HEK293 (cell line): Measurements from ENCODE around the gene ZNF438.

Experiments used
- CTCF ChIA-PET: fragments of 350-600 bp; formaldehyde crosslinking; extraction: SDS; loops from one replicate; lab custom pipeline; 2021; ENCODE audit warnings: antibody characterized with exemption; lab: Yijun Ruan, JAX
- POLR2A ChIA-PET: fragments of 300-600 bp; formaldehyde crosslinking; extraction: SDS; loops from one replicate; lab custom pipeline; 2020; ENCODE audit warnings: antibody characterized with exemption, inconsistent platforms; lab: Yijun Ruan, JAX
- H3K27ac ChIP-seq: fragments of 200-500 bp; sonication (Bioruptor generic); 2 replicates; pipeline ENCODE4 v1.5.1; 2014; ENCODE audit warnings: low read depth, low read length, control low read depth, inconsistent platforms; ENCODE audit errors: extremely low read depth
- H3K36me3 ChIP-seq, 2 experiments: fragments of 200-500 bp in 1 of 2; sonication (Bioruptor generic) in 1 of 2; 1 replicate in 1 of 2; 2 replicates in 1 of 2; pipeline ENCODE4 v1.5.1; 2014 to 2017; ENCODE audit warnings: inconsistent platforms in 2 of 2, low read length in 2 of 2; ENCODE audit not compliant: control insufficient read depth in 2 of 2, insufficient read depth in 1 of 2
- H3K4me1 ChIP-seq: fragments of 200-500 bp; sonication (Bioruptor generic); 2 replicates; pipeline ENCODE4 v1.5.1; 2014; ENCODE audit warnings: mild to moderate bottlenecking, low read length, inconsistent platforms; ENCODE audit not compliant: control insufficient read depth, insufficient read depth
- H3K4me3 ChIP-seq: 2 replicates; pipeline ENCODE4 v1.5.1; 2011; ENCODE audit warnings: low read depth, mild to moderate bottlenecking, control low read depth, low read length, moderate library complexity
- H3K9me3 ChIP-seq: fragments of 200-500 bp; sonication (Bioruptor generic); 2 replicates; pipeline ENCODE4 v1.5.1; 2014; ENCODE audit warnings: low read depth, low read length, inconsistent platforms; ENCODE audit not compliant: control insufficient read depth, insufficient read depth
- AEBP2 ChIP-seq: fragments of 450-650 bp; formaldehyde crosslinking; IDR thresholded peaks from 2 replicates; pipeline ENCODE4 v1.5.1; 2016; ENCODE audit warnings: missing biosample characterization, missing genetic modification characterization, borderline replicate concordance
- SALL2 ChIP-seq: fragments of 450-650 bp; formaldehyde crosslinking; IDR thresholded peaks from 2 replicates; pipeline ENCODE4 v1.5.0; 2017; ENCODE audit warnings: missing biosample characterization, mild to moderate bottlenecking, missing genetic modification characterization, borderline replicate concordance
- ZBTB7A ChIP-seq: fragments of 450-650 bp; formaldehyde crosslinking; IDR thresholded peaks from 2 replicates; pipeline ENCODE4 v1.5.1; 2016; ENCODE audit warnings: low read depth, missing biosample characterization, missing genetic modification characterization
- ZNF10 ChIP-seq: fragments of 450-650 bp; formaldehyde crosslinking; IDR thresholded peaks from 2 replicates; pipeline ENCODE4 v1.5.1; 2017; ENCODE audit warnings: missing biosample characterization, missing genetic modification characterization
- ZNF169 ChIP-seq: fragments of 450-650 bp; formaldehyde crosslinking; IDR thresholded peaks from 2 replicates; pipeline ENCODE4 v1.5.1; 2016; ENCODE audit warnings: missing biosample characterization, missing genetic modification characterization
- ZNF223 ChIP-seq: fragments of 450-650 bp; formaldehyde crosslinking; IDR thresholded peaks from 2 replicates; pipeline ENCODE4 v1.5.1; 2016; ENCODE audit warnings: missing biosample characterization, missing genetic modification characterization
- ZNF302 ChIP-seq: fragments of 450-650 bp; formaldehyde crosslinking; IDR thresholded peaks from 2 replicates; pipeline ENCODE4 v1.5.1; 2016; ENCODE audit warnings: missing biosample characterization, missing genetic modification characterization, low read depth
- ZNF341 ChIP-seq: fragments of 450-650 bp; formaldehyde crosslinking; IDR thresholded peaks from 2 replicates; pipeline ENCODE4; 2016; ENCODE audit warnings: low read depth, missing biosample characterization, missing genetic modification characterization
- ZNF350 ChIP-seq: fragments of 450-650 bp; formaldehyde crosslinking; IDR thresholded peaks from 2 replicates; pipeline ENCODE4 v1.5.0; 2017; ENCODE audit warnings: missing biosample characterization, mild to moderate bottlenecking, missing genetic modification characterization
- ZNF394 ChIP-seq: fragments of 450-650 bp; formaldehyde crosslinking; IDR thresholded peaks from 2 replicates; pipeline ENCODE4 v1.5.1; 2016; ENCODE audit warnings: missing biosample characterization, missing genetic modification characterization, mild to moderate bottlenecking, moderate library complexity, borderline replicate concordance
- ZNF426 ChIP-seq: fragments of 450-650 bp; formaldehyde crosslinking; IDR thresholded peaks from 2 replicates; pipeline ENCODE4 v1.5.1; 2017; ENCODE audit warnings: missing biosample characterization, missing genetic modification characterization, mild to moderate bottlenecking, inconsistent platforms, moderate library complexity
- ZNF548 ChIP-seq: fragments of 450-650 bp; formaldehyde crosslinking; IDR thresholded peaks from 2 replicates; pipeline ENCODE4 v1.5.1; 2016; ENCODE audit warnings: missing biosample characterization, missing genetic modification characterization
- ZNF621 ChIP-seq: fragments of 450-650 bp; formaldehyde crosslinking; IDR thresholded peaks from 2 replicates; pipeline ENCODE4 v1.5.1; 2017; ENCODE audit warnings: missing biosample characterization, missing genetic modification characterization
- ZNF670 ChIP-seq: fragments of 450-650 bp; formaldehyde crosslinking; IDR thresholded peaks from 2 replicates; pipeline ENCODE4 v1.5.1; 2016; ENCODE audit warnings: missing biosample characterization, missing genetic modification characterization, low read depth
- ZNF677 ChIP-seq: fragments of 450-650 bp; IDR thresholded peaks from 2 replicates; pipeline ENCODE4 v1.5.0; 2018; ENCODE audit warnings: missing biosample characterization, mild to moderate bottlenecking, missing genetic modification characterization, moderate library complexity
- ZNF701 ChIP-seq: fragments of 450-650 bp; formaldehyde crosslinking; IDR thresholded peaks from 2 replicates; pipeline ENCODE4 v1.5.1; 2016; ENCODE audit warnings: missing biosample characterization, missing genetic modification characterization
- ZSCAN23 ChIP-seq: fragments of 450-650 bp; formaldehyde crosslinking; IDR thresholded peaks from 2 replicates; pipeline ENCODE4 v1.5.1; 2016; ENCODE audit warnings: missing biosample characterization, missing genetic modification characterization
- ZSCAN4 ChIP-seq: fragments of 450-650 bp; formaldehyde crosslinking; IDR thresholded peaks from 2 replicates; pipeline ENCODE4 v1.5.1; 2017; ENCODE audit warnings: missing biosample characterization, missing genetic modification characterization
- TF ChIP-seq, protein P1 (sequence below): fragments of 450-650 bp; formaldehyde crosslinking; IDR thresholded peaks from 2 replicates; pipeline ENCODE4 v1.5.1; 2016; ENCODE audit warnings: missing biosample characterization, missing genetic modification characterization

ZNF438 gene

DNA sequence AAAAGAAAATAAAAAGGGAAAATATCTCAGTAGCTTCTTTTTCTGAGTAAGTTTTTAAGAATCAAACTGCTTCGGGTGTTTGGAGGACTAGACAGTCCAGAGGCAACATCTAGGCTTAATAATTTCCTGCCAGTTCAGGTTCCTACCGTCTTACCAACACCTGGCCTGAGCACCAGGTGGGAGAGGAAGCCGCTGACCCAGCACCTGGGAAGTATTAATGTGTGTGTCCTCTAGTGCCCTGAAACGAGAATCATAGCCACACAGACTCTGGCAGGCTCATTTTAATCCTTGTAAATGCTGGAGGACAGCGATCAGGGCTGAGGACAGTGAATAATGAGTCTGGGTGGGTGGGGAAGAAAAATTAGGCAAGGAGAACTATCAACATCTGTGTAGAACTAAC, 137.4 kb downstream of the ZNF438 start:
- H3K36me3 ChIP-seq, result no peaks in the 10 kb centered on the region
- H3K4me3 ChIP-seq, result no peak overlapping the region
- H3K4me1 ChIP-seq, result no peaks in the 10 kb centered on the region
- CTCF ChIA-PET, result interaction anchor here (0.5 kb wide), 1 partner anchor 87 kb away, joined by 4 read pairs; no protein-coding TSS in a partner anchor
- H3K27ac ChIP-seq, result no peak overlapping the region
- TF ChIP-seq ZBTB7A (tag by site-specific recombination), result no peak
- POLR2A ChIA-PET, result no interaction called here
- no peaks in the 10 kb centered on the region for H3K9me3 ChIP-seq

DNA sequence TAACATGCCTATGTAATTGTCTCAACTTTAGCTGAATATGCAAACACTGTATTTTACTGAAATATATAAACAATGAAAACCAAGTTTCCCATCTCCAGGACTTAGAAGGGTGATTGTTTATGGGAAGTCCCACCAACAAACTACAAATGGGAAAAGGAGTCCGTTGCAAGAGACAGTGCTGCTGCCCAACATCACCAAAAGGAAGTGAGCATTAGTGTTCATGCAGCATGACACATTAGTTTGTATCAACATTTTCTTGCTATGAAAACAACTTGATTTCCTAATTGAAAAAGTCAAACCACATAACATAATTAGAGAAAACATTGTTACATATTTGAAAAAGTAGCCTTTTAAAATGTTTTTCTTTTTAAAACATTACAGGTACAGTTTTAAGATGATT, 138.5 kb downstream of the ZNF438 start:
- ChIA-PET CTCF (no interaction called here), POLR2A (no interaction called here)
- H3K4me3 ChIP-seq, result no peak overlapping the region
- no peak overlapping the region for H3K27ac ChIP-seq
- TF ChIP-seq ZSCAN23 (tag by site-specific recombination) (no peak), ZNF169 (tag by site-specific recombination) (no peak), AEBP2 (no peak), ZSCAN4 (tag by site-specific recombination) (no peak), ZNF548 (tag by site-specific recombination) (no peak)
- TF ChIP-seq, protein P1, sequence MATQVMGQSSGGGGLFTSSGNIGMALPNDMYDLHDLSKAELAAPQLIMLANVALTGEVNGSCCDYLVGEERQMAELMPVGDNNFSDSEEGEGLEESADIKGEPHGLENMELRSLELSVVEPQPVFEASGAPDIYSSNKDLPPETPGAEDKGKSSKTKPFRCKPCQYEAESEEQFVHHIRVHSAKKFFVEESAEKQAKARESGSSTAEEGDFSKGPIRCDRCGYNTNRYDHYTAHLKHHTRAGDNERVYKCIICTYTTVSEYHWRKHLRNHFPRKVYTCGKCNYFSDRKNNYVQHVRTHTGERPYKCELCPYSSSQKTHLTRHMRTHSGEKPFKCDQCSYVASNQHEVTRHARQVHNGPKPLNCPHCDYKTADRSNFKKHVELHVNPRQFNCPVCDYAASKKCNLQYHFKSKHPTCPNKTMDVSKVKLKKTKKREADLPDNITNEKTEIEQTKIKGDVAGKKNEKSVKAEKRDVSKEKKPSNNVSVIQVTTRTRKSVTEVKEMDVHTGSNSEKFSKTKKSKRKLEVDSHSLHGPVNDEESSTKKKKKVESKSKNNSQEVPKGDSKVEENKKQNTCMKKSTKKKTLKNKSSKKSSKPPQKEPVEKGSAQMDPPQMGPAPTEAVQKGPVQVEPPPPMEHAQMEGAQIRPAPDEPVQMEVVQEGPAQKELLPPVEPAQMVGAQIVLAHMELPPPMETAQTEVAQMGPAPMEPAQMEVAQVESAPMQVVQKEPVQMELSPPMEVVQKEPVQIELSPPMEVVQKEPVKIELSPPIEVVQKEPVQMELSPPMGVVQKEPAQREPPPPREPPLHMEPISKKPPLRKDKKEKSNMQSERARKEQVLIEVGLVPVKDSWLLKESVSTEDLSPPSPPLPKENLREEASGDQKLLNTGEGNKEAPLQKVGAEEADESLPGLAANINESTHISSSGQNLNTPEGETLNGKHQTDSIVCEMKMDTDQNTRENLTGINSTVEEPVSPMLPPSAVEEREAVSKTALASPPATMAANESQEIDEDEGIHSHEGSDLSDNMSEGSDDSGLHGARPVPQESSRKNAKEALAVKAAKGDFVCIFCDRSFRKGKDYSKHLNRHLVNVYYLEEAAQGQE (tag by site-specific recombination), result no peak
- H3K9me3 ChIP-seq, result no peaks in the 10 kb centered on the region
- no peaks in the 10 kb centered on the region for H3K36me3 ChIP-seq
- no peaks in the 10 kb centered on the region for H3K4me1 ChIP-seq

- H3K9me3 ChIP-seq, result no peaks in the 10 kb centered on the region
- no peak overlapping the region for H3K27ac ChIP-seq
- TF ChIP-seq ZNF302 (tag by site-specific recombination) (no peak), ZNF426 (no peak)
- no peak overlapping the region for H3K4me3 ChIP-seq
- ChIA-PET POLR2A (no interaction called here), CTCF (no interaction called here)
- H3K36me3 ChIP-seq, result no peaks in the 10 kb centered on the region
- H3K4me1 ChIP-seq, result no peaks in the 10 kb centered on the region
These were observed 143.8 kb downstream of the ZNF438 start for GRCh38 chr10:30887839-30888238.

DNA sequence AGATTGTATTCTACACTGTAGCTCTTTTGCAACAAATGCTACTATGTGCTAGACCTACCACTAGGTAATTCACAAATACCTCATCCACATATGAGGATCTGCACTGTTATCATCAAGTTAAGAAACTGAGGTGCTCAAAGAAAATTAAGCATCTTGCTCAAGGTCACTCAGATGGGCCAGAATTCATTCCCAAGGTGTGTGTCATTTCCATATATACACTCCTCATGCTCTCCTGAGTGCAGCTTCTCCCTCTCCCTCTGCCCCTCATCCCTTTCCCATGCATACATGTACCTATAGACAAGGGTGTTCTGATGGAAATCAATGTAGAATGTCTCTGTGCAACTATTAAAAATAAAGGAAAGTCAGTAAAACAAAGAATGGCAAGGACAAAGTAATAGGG, 146.2 kb downstream of the ZNF438 start:
- Histone ChIP-seq H3K27ac (no peak overlapping the region), H3K9me3 (no peaks in the 10 kb centered on the region), H3K36me3 (no peaks in the 10 kb centered on the region), H3K4me1 (no peaks in the 10 kb centered on the region), H3K4me3 (no peak overlapping the region)
- TF ChIP-seq SALL2 (tag by site-specific recombination), result no peak
- no peak for TF ChIP-seq ZNF670 (tag by site-specific recombination)
- no peak for TF ChIP-seq ZNF621 (tag by site-specific recombination)
- no peak for TF ChIP-seq ZNF677 (tag by site-specific recombination)
- TF ChIP-seq ZNF223 (tag by site-specific recombination), result no peak
- TF ChIP-seq ZNF10 (tag by site-specific recombination), result no peak
- no peak for TF ChIP-seq ZNF394 (tag by site-specific recombination)
- no peak for TF ChIP-seq ZNF701
- TF ChIP-seq ZNF341, result no peak
- TF ChIP-seq ZNF350, result no peak
- CTCF ChIA-PET, result no interaction called here
- POLR2A ChIA-PET, result no interaction called here
